ENCODE measurements around the gene WDR45.

DNA sequence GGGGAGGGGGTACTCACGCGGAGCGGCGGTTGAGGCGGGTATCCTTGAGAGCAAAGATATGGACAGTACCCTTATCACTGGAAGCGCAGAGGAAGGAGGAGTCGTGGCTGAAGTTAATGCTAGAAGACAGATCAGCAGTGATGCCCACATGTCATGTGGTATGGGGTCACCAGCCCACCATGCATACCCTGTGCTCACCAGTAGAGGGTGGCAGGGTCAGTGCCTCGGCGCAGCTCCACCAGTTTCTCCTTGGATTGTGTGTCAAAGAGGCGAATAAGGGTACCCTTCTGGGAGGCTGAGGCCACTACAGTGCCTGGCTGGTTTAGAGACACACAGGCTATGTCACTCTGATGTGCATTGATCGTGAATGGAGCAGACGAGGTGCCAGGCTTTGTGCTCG is 4.3 kb downstream of the WDR45 start:
- no peak for TF ChIP-seq ZNF350 (tag by site-specific recombination; IDR thresholded peaks at IDR 0.05)
- no peak for TF ChIP-seq ZNF677 (tag by site-specific recombination; IDR thresholded peaks at IDR 0.05)
- TF ChIP-seq, protein P1, sequence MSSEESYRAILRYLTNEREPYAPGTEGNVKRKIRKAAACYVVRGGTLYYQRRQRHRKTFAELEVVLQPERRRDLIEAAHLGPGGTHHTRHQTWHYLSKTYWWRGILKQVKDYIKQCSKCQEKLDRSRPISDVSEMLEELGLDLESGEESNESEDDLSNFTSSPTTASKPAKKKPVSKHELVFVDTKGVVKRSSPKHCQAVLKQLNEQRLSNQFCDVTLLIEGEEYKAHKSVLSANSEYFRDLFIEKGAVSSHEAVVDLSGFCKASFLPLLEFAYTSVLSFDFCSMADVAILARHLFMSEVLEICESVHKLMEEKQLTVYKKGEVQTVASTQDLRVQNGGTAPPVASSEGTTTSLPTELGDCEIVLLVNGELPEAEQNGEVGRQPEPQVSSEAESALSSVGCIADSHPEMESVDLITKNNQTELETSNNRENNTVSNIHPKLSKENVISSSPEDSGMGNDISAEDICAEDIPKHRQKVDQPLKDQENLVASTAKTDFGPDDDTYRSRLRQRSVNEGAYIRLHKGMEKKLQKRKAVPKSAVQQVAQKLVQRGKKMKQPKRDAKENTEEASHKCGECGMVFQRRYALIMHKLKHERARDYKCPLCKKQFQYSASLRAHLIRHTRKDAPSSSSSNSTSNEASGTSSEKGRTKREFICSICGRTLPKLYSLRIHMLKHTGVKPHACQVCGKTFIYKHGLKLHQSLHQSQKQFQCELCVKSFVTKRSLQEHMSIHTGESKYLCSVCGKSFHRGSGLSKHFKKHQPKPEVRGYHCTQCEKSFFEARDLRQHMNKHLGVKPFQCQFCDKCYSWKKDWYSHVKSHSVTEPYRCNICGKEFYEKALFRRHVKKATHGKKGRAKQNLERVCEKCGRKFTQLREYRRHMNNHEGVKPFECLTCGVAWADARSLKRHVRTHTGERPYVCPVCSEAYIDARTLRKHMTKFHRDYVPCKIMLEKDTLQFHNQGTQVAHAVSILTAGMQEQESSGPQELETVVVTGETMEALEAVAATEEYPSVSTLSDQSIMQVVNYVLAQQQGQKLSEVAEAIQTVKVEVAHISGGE (tag by site-specific recombination; conservative IDR thresholded peaks at IDR 0.05; ENCODE audit: low read depth): no peak
- TF ChIP-seq, protein P2, sequence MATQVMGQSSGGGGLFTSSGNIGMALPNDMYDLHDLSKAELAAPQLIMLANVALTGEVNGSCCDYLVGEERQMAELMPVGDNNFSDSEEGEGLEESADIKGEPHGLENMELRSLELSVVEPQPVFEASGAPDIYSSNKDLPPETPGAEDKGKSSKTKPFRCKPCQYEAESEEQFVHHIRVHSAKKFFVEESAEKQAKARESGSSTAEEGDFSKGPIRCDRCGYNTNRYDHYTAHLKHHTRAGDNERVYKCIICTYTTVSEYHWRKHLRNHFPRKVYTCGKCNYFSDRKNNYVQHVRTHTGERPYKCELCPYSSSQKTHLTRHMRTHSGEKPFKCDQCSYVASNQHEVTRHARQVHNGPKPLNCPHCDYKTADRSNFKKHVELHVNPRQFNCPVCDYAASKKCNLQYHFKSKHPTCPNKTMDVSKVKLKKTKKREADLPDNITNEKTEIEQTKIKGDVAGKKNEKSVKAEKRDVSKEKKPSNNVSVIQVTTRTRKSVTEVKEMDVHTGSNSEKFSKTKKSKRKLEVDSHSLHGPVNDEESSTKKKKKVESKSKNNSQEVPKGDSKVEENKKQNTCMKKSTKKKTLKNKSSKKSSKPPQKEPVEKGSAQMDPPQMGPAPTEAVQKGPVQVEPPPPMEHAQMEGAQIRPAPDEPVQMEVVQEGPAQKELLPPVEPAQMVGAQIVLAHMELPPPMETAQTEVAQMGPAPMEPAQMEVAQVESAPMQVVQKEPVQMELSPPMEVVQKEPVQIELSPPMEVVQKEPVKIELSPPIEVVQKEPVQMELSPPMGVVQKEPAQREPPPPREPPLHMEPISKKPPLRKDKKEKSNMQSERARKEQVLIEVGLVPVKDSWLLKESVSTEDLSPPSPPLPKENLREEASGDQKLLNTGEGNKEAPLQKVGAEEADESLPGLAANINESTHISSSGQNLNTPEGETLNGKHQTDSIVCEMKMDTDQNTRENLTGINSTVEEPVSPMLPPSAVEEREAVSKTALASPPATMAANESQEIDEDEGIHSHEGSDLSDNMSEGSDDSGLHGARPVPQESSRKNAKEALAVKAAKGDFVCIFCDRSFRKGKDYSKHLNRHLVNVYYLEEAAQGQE (tag by site-specific recombination; IDR thresholded peaks at IDR 0.05): no peak
- no peak for TF ChIP-seq ZNF366 (tag by site-specific recombination; conservative IDR thresholded peaks at IDR 0.05)
- TF ChIP-seq, protein P3, sequence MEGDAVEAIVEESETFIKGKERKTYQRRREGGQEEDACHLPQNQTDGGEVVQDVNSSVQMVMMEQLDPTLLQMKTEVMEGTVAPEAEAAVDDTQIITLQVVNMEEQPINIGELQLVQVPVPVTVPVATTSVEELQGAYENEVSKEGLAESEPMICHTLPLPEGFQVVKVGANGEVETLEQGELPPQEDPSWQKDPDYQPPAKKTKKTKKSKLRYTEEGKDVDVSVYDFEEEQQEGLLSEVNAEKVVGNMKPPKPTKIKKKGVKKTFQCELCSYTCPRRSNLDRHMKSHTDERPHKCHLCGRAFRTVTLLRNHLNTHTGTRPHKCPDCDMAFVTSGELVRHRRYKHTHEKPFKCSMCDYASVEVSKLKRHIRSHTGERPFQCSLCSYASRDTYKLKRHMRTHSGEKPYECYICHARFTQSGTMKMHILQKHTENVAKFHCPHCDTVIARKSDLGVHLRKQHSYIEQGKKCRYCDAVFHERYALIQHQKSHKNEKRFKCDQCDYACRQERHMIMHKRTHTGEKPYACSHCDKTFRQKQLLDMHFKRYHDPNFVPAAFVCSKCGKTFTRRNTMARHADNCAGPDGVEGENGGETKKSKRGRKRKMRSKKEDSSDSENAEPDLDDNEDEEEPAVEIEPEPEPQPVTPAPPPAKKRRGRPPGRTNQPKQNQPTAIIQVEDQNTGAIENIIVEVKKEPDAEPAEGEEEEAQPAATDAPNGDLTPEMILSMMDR (tag by site-specific recombination; IDR thresholded peaks at IDR 0.05): no peak
- no peak for TF ChIP-seq REPIN1 (tag by site-specific recombination; IDR thresholded peaks at IDR 0.05; ENCODE audit: low read depth)
- no peak for TF ChIP-seq ZNF24 (tag by site-specific recombination; IDR thresholded peaks at IDR 0.05)
- no peak for TF ChIP-seq ZSCAN23 (tag by site-specific recombination; IDR thresholded peaks at IDR 0.05)
- no peak for TF ChIP-seq ZNF140 (tag by site-specific recombination; IDR thresholded peaks at IDR 0.05)
- TF ChIP-seq, protein P4, sequence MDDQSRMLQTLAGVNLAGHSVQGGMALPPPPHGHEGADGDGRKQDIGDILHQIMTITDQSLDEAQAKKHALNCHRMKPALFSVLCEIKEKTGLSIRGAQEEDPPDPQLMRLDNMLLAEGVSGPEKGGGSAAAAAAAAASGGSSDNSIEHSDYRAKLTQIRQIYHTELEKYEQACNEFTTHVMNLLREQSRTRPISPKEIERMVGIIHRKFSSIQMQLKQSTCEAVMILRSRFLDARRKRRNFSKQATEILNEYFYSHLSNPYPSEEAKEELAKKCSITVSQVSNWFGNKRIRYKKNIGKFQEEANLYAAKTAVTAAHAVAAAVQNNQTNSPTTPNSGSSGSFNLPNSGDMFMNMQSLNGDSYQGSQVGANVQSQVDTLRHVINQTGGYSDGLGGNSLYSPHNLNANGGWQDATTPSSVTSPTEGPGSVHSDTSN (CRISPR knock-in tag; IDR thresholded peaks at IDR 0.05): no peak
- no peak for TF ChIP-seq ZNF311 (tag by site-specific recombination; IDR thresholded peaks at IDR 0.05; ENCODE audit: borderline replicate concordance)
- no peak for TF ChIP-seq ZNF626 (tag by site-specific recombination; IDR thresholded peaks at IDR 0.05)

Data from HEK293 (cell line).